C4-2B (cell line): Measurements from ENCODE around the gene FHIT.

Source experiments
- CTCF ChIP-seq: fragments of 450-650 bp; conservative IDR thresholded peaks from 2 replicates; pipeline ENCODE4 v1.5.1; 2017; ENCODE audit warnings: mild to moderate bottlenecking
- ZFX ChIP-seq: fragments of 450-650 bp; IDR thresholded peaks from 2 replicates; pipeline ENCODE4 v1.6.1; 2017

GRCh38 chr3:60609446-60609845 lies 641.8 kb downstream of the FHIT start:
- TF ChIP-seq CTCF: no peak
- TF ChIP-seq ZFX: no peak
